GM18505 (cell line): Measurements from ENCODE around the gene IER5L.
"Not testable (repeated sequence)": the region's sequence is repeated elsewhere in the genome, so short reads cannot be mapped to it uniquely, and the experiment has no call there.

Source experiments
- ATAC-seq: cut with Tn5 transposase; IDR thresholded peaks from one replicate; pipeline ENCODE4 v1.9.1; 2021; ENCODE audit not compliant: unreplicated experiment
- POLR2A ChIP-seq: IDR thresholded peaks from 4 replicates; pipeline ENCODE4 v1.6.1; 2011; ENCODE audit warnings: borderline replicate concordance; ENCODE audit not compliant: insufficient read depth, insufficient read length; ENCODE audit errors: extremely low read depth

Gene IER5L

DNA sequence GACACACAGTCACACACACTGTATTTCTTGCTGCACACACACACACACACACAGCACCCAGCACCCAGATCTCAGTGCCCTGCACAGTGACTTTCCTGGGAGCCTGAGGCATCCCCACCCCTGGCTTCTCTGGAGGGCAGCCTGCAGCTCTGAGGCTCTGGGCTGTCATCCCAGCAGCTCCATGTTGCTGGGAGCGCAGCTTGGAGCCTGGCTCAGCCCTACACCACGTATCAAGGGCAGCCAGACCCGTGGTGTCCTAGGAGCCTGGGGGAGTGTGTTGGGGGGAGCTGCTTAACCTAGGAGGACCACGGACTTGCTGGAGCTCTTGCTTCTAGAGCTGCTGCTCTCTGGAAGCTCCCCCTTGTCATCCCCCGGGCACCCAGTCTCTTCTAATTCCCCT is 5.2 kb downstream of the IER5L start:
- TF ChIP-seq POLR2A, result no peak
- ATAC-seq, result no peak

DNA sequence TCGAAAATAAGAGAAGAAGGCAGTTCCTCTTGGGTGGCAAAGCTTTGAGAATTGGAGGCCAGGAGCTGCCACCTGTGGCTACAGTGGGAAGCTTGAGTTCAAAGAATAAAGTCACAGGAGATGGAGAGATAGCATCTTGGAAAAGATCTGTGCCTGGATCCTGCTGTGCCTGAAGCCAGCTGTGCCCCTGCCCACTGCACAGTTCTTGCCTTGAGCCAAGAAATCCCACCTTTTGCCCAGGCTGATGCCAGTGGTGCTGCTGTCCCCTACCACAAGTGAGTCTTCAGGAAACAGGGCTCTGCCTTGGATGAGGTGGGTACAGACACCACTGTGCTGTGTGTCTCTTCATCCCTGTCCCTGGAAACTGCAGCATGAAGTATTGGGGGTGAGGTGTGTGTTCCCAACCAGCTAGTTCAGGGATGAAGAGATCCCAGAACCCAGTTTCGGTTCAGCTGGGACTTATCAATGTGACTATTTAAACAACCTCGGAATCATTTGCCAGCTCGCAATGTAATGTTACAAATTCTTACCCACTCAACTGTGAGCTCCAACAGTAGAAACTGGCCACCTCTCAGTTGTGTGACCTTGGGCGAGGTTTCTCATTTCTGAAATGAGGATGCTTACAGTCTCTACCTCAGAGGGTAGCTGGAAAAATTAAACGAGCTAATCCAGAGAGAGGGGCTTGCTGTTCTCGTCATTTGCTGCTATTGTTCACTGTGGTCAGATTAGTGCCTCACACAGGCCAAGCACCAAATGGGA is 5.9 kb downstream of the IER5L start:
- ATAC-seq, result no peak

DNA sequence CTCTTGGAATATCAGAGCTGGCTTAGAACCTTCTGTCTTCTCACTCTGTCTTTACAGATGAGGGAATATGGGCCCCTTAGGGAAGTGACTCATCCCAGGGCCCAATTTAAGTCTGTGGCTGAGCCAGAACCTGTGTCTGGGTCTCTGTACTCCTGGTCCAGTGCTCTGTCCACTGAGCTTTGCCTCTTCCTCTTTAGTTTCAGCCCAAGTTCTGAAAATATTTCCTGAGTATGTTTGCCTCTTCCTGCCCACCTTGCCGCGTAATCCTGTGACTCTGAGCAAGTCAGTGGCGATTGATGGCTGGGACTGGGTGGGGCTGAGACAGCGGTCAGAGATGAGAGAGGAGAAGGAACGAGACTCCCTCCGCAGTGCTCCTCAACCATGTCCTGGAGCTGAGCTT is 7.8 kb downstream of the IER5L start:
- no peak for ATAC-seq
- TF ChIP-seq POLR2A, result no peak

More for the DNA sequence above, 5.9 kb downstream of the IER5L start:
- no peak for TF ChIP-seq POLR2A

DNA sequence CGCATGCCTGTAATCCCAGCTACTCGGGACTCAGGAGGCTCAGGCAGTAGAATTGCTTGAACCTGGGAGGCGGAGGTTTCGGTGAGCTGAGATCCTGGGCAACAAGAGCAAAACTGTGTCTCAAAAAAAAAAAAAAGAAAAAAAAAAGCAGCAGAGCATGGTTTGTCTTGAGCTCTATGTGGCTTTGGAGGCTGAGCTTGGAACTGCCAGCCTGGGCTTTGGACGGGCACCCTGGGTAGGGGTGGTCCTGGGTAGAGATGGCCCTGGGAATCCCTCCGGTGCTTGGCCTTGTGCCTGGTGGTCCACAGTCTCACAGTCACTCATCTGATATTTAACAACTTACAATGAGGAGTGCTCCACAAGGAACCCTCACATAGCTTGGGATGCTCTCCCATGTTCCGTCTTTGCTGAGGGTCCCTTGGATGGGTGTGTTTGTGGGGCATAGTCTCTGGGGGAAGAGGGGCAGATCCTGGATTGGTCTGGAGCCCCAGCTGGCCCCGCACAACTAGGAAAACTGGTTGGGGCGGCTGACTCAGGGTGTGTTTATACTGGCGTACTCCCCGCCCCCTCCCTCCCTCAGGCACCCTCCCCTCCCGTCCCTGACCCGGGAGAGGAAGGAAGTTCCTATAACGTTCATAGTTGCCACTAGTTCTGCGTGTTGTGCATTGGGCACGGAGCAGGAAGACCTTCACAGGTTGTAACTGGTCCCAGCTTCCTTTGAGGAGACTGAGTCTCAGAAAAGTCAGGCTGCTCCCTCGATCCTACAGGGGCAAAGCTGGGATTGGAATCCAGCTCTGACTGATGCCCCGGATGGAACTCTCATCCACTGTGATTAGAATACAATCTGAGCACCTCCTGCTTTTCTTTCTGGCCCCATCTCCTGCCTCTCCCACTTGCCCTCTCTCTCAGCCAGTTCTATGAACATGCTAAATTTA is 11.2 kb downstream of the IER5L start:
- ATAC-seq, result no peak
- no peak for TF ChIP-seq POLR2A

DNA sequence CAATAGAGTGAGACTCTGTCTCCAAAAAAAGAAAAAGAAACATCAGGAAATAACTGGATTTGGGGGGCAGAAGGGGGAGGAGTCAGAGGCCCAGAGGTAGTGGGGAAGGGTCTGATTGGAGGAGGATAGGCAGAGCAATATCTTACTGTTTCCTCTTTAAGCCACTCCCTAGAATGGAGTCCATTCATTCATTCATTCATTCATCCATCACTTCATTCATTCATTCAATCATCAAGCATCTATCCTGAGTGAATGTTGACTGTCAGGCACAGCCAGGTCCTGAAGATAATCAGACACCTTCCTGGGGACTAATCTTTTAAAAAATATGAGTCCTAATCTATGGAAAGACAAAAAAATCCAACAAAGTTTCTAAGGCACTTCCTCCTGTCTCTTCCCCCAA is 12.9 kb downstream of the IER5L start:
- TF ChIP-seq POLR2A, result no peak

DNA sequence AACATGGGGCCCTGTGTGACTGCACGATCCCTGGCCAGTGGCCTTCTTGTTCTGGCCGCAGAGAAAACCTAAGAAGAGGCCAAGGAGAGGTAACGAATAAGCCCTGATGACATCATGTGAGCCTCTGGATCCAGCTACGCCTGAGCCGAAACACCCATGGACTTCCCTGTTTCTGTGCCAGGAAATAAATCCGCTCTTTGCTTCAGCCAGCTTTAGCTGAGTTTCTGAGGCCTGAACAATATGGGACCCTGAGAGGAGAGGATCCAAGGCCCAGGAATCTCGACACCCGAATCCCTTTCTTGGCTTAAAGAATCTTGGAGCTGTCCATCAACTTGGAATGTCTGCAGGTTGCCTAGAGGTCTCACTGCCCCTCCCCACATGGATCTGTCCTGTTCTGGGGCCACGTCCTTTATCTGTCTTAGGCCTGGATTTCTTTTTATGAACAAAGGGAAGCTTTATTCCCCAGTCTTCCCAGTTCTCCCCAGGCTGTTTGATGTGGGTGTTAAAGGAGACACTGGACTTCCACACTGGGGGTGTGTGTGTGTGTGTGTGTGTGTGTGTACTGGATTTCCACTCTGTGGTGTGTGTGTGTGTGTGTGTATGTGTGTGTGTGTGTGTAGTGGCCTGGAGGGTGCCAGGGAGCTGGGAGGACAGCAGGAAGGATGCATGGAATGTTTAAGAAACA is 13.7 kb downstream of the IER5L start:
- ATAC-seq, result no peak
- no peak for TF ChIP-seq POLR2A

More for the DNA sequence above, 12.9 kb downstream of the IER5L start:
- no peak for ATAC-seq

DNA sequence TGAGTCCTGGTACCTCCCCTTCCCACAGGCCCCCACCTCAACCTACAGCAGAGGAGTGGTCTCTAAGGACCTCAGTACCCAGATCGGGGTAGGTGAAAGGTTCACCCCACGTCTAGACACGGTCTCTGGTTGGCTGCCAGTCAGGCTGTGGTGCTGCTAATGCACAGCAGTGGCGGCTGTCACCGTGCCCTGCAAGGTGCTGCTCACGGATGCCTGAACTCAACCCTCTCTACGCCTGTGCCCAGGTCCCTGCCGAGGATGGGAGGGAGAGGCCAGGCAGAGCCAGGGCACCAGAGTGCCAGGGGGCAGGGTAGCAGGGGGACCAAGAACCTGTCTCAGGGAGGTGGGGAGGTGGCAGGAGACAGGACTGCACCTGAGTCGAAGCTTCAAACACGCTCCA is 14.3 kb downstream of the IER5L start:
- no peak for TF ChIP-seq POLR2A
- no peak for ATAC-seq

DNA sequence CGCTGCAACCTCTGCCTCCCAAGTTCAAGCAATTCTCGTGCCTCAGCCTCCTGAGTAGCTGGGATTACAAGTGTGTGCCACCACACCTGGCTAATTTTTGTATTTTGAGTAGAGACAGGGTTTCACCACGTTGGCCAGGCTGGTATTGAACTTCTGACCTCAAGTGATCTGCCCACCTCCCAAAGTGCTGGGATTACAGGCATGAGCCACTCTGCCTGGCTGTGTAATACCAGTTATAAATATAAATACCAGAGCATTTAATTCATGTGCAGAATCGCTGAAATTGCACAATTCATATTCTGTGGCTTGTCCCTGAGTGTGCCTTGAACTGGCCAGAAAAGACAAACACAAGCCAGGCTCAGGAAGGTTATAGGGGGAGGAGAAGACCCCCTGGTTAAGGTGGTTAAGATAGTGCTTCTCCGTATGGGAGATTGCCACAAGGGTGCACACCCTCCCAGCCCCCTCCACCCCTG is 14.8 kb downstream of the IER5L start:
- not testable (repeated sequence) for ATAC-seq

DNA sequence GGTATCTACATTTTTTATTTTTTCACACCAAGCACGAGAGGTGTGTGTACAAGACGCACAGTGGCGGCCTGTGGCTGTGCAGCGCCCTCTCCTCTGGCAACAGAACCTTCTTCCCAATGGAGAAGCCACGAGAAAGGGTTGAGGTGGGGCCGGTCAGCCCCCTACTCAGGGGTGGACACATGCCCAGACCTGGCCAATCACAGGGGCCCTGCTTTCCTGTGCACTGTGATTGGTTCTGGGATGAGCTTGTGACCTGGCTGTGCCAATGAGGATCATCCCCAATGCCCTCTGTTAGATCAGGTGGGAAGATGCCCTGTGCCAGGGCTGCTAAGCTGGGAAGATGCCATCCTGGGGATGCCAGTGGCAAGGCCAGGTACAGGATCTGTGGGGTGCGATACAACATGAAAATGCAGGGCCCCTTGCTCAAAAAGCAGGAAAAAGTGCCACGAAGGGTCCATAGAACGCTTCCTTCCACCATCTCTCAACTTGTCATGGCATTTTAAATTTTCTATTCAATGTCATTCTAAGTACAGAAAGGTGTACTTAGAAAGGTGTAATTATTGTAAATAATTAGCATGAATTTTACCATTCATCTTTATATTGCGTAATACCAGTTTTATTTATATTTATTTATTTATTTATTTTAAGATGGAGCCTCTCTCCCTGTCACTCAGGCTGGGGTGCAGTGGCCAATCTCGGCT is 15.4 kb downstream of the IER5L start:
- ATAC-seq, result no peak
- TF ChIP-seq POLR2A, result no peak

DNA sequence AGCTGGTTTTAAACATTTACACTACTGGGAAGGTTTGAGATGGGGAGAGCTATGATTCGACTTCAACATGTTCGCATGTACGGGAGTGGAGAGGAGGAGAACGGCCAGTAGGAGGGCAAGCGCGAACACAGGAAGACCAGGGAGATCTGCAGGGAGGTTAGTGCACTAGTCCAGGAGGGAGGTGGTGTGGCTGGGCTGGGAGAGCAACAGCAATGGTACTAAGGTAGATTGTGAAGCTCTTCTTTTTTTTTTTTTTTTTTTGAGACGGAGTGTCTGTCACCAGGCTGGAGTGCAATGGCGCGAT is 16.6 kb downstream of the IER5L start:
- TF ChIP-seq POLR2A, result no peak
- no peak for ATAC-seq

DNA sequence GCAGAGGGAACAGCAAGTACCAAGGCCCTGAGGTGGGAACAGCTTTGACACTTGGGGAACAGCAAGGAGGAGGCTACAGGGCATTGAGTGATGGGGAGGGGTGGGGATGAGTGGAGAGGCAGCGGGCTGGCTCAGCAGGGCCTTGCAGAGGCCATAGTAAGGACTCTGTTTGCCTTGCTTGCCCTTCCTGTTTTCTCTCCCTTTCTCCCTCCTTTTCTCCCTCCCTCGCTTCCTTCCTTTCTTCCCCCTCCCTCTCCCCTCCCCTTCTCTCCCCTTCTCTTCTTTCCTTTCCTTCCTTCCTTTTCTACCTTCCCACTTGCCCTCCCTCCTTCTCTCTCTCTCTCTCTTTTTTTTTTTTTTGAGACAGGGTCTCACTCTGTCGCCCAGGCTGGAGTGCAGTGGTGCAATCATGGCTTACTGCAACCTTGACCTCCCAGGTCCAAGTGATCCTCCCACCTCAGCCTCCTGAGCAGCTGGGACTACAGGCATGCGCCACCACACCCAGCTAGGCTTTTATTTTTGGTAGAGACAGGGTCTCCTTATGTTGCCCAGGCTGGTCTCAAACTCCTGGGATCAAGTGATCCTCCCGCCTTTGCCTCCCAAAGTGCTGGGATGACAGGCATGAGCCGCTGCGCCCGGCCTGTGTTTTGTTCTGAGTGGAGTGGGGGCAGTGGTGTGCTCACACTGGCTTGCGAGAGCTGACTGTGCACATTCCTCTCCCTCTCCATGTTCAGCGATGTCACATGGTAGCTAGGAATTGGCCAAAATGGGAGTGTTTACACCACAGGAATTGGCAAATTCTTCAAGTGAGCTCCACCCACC is 17.1 kb downstream of the IER5L start:
- ATAC-seq, result no peak

DNA sequence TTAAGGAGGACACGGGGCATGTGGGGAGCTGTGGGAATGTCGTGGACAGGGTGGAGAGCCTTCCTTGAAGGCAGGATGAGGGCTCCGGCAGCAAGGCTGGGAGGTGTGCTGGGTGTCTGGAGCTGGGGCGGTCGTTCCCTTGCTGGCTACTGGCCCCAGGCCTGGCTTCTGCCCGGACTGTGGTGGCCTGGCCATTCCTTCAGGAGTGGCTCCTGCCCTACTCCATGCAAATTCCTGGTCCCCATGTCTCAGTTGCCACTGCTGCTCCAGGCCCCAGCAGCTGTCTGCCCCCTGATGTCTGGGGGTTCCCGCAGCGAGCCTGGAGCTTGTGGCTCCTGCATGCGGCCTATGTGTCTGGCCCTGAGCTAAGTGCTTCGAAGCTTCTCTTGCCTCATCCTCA is 21.9 kb downstream of the IER5L start:
- ATAC-seq, result no peak
- no peak for TF ChIP-seq POLR2A

More for the DNA sequence above, 17.1 kb downstream of the IER5L start:
- TF ChIP-seq POLR2A, result no peak
